ENCODE data around the gene SLC37A3.

Gene SLC37A3

DNA sequence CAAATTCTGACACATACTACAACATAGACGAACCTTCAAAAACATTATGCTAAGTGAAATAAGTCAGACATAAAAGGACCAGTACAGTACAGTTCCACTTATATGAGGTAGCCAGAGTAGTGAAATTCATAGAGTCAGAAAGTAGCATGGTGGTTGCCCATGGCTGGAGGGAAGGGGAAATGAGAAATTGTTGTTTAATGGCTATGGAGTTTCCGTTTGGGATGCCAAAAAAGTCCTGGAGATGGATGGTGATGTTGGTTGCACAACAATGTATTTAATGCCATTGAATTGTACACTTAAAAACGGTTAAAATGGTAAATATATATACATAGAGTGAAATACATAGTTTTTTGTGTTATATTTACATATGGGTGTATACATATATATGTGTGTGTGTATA, 2.1 kb upstream of the SLC37A3 start:
- no peak for DNase-seq

DNA sequence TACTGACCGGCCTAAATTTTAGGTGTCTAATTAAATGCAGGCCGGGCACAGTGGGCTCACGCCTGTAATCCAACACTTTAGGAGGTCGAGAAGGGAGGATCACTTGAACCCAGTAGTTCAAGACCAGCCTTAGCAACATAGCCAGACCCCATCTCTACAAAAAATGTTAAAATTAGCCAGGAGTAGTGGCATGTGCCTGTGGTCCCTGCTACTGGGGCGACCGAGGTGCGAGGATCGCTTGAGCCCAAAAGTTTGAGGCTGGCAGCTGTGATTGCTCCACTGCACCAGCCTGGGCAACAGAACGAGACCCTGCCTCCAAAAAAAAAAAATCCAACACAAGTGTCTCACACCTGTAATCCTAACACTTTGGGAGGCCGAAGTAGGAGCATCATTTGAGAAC, 491 bp upstream of the SLC37A3 start:
- no peak for DNase-seq

GRCh38 chr7:140393756-140394306, 4.5 kb downstream of the SLC37A3 start:
- no peak for DNase-seq

DNA sequence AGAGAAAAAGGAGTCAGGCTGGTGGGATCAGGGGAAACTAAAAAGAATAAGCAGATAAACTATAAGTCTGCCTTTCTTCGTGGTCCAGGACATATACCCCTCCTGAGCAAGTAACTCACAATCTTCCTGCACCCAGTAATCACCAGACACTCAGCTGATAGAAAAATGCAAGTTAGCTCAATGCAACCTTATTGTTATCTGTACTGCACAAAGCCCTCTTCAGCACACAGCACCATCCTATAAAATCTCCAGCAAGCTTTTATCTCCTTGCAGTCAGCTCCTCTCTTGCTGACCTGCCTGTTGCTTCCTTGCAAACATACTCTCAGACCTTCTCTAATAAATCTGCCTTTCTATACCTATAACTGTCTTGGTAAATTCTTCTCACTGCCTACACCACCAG, 6.7 kb downstream of the SLC37A3 start:
- DNase-seq: no peak

DNA sequence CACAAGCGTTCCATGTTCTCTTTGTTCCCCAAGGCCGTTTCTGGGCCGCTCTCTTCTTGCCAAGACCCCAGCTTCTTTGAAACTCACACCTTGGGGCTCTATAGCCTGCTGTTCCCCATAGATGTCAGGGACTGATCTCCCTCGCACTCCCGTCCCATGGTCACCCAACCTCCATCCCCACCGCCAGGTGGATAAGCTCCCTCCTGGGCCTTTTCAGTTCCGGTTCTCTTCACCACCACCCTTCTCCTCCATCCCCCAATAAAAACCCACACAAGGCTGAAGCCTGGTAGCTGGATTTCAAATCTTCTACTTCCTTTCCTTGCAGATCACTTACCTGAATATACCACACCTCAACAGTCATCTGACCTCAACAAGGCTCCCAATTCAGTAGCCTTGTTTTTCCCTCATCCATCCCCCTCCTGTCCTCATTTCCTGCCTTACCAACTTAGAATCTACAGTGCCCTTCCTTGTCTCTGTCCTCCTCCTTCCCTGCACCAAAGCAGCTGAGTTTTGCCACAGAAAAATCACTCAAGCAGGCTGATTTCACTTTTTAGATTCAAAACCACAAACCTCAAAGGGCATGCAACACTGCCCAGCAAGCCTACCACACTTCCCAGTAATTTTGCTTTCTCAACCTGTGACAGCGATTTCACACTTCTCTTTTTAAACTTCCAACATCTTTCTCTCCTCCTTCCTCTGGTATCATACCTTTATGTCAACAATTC, 7.7 kb downstream of the SLC37A3 start:
- DNase-seq: no peak

DNA sequence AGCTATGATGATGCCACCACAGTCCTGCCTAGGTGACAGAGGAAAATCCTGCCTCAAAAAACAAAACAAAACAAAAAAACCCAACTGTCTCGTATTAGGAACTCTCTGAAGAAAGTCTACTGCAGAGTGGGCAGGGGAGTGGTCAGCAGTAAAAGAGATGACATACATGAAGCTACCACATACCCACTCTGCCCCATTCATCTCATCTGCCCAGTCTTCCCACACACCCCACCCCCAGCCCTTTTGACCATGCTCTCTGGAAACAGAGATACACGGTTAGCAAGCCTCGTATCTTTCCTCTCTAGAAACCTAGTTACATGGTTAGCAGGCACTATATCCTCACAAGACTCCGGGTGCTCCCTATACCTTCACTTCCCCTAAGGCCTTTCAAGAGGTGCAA, 8.3 kb downstream of the SLC37A3 start:
- DNase-seq: no peak

DNA sequence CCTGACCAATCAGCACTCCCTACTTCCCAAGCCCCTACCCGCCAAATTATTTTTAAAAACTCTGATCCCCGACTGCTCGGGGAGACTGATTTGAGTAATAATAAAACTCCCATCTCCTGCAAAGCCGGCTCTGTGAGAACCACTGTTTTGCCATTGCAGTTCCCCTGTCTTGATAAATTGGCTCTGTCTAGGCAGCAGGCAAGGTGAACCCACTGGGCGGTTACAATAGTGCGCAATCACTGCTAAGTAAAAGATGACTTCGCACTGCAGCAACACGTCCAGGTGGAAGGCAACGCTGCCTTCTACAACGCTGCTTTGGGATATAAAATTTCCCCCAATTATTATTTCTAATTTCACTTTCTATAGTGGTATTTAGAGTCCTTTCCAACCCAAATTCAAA, 8.9 kb downstream of the SLC37A3 start:
- no peak for DNase-seq

- DNase-seq: no peak
Observed at GRCh38 chr7:140384894-140385545, 13.3 kb downstream of the SLC37A3 start.

- DNase-seq: no peak
Observed at GRCh38 chr7:140383954-140384713, 14.2 kb downstream of the SLC37A3 start.

DNA sequence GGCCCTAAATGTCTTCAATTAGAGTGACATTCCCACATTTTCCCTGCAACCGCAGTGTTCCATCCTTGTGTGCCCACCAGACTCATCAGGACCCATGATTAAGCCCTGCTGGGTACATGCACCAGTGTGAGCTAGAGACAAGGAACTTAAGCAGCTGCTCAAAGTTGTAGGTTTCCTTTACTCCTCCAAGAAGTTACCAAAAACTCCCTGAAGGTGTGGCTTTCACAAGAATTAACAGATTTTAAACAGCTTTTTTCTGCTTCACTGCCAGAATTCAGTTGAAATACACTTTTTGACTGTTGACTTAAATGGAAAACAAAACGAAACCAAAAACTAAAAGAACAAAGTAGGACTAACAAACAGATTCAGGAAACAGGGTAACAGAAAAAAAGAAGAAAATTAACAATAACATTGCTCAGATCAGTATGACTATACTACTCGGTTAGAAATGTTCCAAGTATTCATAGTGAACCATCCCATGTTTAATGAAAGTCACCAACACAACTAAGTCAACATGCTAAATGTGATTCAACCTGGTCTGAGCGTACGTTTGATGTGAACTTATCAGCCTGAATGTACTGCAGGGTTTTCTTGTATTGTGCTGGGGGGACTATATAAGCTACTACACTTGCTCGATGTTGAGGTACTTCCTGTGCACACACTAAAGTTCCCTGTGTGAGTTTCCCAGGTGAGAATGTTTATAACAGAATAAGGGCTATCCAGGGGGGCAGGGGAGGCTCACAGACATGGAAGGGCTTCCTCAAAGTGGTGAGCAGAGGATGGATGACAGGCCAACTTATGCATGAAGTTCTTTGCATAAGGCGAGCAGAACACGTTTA, 22.2 kb downstream of the SLC37A3 start:
- no peak for DNase-seq

- DNase-seq: no peak
Observed at GRCh38 chr7:140375323-140375722, 23.0 kb downstream of the SLC37A3 start.

DNA sequence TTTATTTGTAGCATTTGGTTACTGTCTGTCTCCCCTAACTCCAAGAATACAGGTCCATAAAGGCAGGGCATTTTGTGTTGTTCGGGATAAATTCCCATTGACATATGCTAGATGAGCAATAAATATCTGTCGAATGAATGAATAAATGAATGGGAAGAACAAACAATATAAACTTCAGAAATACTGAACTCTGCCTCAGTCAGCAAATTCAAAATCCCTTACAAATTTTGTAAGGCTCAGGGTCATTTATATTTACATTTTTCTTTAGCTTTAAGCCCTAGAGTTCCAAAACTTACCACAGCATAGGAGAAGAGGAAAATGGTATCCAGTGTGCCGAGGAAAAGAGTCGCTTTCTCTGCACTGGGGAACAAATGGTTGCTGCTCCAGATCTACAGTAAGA, 29.0 kb downstream of the SLC37A3 start:
- DNase-seq: no peak

DNA sequence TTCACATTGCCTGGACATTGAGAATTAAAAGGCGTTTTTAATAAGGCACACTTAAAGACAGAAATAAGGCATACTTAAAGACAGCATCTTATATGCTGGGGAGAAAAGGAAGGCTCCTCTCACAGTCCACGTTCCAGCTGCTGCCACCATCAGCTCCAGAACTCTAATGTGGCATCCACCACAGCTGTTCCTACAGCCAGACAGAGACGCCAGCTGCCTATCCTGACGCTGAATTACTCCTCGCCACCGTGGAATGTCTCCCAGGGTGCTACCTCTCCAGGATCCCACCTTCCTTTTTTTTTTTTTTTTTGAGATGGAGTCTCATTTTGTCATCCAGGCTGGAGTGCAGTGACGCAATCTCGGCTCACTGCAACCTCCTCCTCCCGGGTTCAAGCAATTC, 30.8 kb downstream of the SLC37A3 start:
- no peak for DNase-seq

- no peak for DNase-seq
Observed at GRCh38 chr7:140364819-140365218, 33.5 kb downstream of the SLC37A3 start.

- no peak for DNase-seq
Observed at GRCh38 chr7:140360697-140361229, 37.6 kb downstream of the SLC37A3 start.

- DNase-seq: no peak
Observed at GRCh38 chr7:140358412-140359051, 39.8 kb downstream of the SLC37A3 start.

DNA sequence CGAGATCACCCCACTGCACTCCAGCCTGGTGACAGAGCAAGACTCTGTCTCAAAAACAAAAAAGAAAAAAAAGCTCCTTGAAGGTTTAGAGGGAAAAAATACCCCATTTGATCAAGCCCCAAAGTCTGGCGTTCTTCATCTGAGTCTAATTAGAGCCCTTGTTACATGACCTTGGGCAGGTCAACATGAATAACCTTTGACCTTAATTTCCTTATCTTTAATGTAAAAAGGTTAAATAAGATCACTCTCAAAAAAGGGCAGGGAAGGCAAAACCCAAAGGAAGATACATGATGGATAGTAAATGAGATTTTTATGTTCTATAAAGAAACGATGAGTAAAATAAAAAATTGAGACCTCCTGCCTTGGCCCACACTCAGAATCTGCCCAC, 40.3 kb downstream of the SLC37A3 start:
- DNase-seq: no peak

DNA sequence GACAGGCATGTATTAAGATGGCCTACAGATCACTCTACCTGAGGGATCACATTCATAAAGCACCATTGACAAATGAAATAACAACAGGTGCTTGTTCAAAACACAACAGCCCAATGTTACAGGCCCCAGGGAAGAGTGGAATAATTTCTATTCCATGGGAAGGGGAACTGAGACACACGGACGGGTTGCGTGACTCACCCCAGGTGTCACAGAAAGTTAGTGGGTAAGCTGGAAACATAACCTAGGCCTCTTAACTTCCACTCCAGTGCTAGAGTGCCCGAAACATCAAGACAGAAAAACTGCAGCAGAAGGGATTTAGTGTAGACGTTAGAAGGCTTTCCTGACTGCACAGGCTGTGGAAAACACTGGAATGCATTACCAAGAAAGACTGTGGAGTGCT, 48.3 kb downstream of the SLC37A3 start:
- DNase-seq: no peak

DNA sequence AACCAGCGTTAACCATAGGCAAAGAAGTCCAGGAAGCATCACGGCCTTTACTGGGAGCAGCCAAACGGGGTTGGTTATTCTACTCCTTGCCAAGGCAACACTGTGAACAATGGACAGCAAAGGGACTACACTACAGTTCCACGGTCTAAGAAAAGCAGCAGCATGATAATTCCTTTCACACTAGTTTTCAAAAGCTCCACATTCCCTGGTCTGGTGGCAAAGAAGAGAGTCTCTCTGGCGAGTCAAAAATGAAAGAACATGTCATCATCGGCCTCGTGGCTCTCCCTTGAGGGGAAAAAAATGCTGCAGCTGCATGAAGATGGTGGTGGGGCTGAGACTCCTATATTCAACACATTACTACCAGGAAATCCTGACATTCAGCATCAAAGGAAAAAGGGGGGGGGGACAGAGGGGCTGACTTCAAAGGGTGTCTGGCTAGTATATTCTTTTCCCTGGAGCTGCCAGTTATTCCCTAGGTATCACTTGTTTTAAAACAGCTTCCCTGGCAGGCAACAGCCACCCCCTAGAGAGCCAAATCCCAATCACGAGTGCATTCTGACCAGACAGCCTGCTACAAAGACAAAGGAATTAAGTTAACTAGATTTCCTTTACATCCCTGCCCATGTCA, 49.1 kb downstream of the SLC37A3 start:
- DNase-seq: no peak

GRCh38 chr7:140348161-140348849, 50.0 kb downstream of the SLC37A3 start:
- no peak for DNase-seq

DNA sequence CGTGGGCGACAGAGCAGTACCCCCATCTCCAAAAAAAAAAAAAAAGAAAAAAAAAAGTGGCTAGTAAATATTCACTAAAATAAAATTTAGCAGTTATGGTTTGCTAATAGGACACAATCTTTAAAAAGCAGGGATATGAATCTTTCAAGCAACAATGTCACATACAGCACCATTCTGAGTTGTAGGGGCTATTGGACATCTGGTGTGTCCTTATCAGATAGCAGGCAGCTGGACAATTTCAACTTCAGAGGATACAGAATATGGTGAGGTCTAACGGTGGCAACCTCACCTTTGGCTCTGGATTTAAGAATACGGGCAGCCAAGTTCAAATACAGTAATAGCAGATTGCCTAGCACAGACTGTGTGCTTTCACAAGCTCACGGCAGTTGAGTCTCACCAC, 51.1 kb downstream of the SLC37A3 start:
- no peak for DNase-seq

All from activated T-cell treated with anti-CD3 and anti-CD28 coated beads for 4 hours (primary cell).